ENCODE results near the gene PTPRM. TPM values are rescaled to one million over a fixed set of nuclear protein-coding genes. Genes with fewer than 3 reads are reported as not detected.

Gene PTPRM
- total and polyA plus RNA-seq, 2 of the 8 experiments (the other 6 are each of a cell fraction or from before 2014, with no cell fraction given): 4.1 to 7.0 TPM

- TF ChIP-seq CHD7 (IDR thresholded peaks at IDR 0.05; ENCODE audit: insufficient replicate concordance, low read length) (no peak), RNF2 (IDR thresholded peaks at IDR 0.05; ENCODE audit: borderline replicate concordance, low read depth, low read length, missing control alignments, poor library complexity, severe bottlenecking) (no peak), KDM4A (IDR thresholded peaks at IDR 0.05; ENCODE audit: low read depth, low read length, severe bottlenecking) (no peak), HDAC2 (IDR thresholded peaks at IDR 0.05; ENCODE audit: borderline replicate concordance in 1 of 2, low read depth in 2 of 2, low read length in 2 of 2) (no peak), TAF1 (IDR thresholded peaks at IDR 0.05; ENCODE audit: low read depth, low read length) (no peak), CTBP2 (IDR thresholded peaks at IDR 0.05; ENCODE audit: borderline replicate concordance, insufficient read depth, insufficient read length, low read length) (no peak), BCL11A (IDR thresholded peaks at IDR 0.05; ENCODE audit: low read depth in 2 of 2, low read length in 2 of 2) (no peak)
- TF ChIP-seq, protein P1, sequence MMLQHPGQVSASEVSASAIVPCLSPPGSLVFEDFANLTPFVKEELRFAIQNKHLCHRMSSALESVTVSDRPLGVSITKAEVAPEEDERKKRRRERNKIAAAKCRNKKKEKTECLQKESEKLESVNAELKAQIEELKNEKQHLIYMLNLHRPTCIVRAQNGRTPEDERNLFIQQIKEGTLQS (IDR thresholded peaks at IDR 0.05; ENCODE audit: insufficient read depth, low read depth, low read length): no peak
Measured at GRCh38 chr18:8329186-8329771, 762.2 kb downstream of the PTPRM start (continued).
